HG03521 (cell line): ENCODE results near the gene ALDH3B1.

Experiments
- ATAC-seq: cut with Tn5 transposase; IDR thresholded peaks from one replicate; pipeline ENCODE4 v1.9.1; 2021; ENCODE audit warnings: mild to moderate bottlenecking, moderate library complexity; ENCODE audit not compliant: unreplicated experiment

ALDH3B1 gene

GRCh38 chr11:68061508-68061907 lies 51.4 kb downstream of the ALDH3B1 start:
- no peak for ATAC-seq

GRCh38 chr11:68064926-68065325 lies 54.8 kb downstream of the ALDH3B1 start:
- ATAC-seq, result no peak

DNA sequence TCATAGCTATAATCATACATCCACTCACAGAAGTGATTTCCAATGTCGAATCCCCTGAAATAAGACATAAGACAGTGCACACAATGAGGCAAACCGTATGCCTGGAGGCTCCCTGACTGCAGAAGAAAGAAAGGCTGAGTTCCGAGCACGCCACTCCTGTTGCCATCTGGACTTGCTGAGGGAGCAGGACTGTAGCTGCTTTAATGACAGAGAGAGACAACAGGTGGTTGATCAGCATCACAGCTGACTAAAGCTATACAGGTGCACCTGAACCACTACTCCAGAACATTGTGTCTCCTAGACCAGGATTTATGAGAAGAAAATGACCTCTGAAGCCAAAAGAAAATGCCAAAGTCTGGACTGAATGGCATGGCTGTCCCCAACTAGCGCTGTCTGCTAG lies 55.7 kb downstream of the ALDH3B1 start:
- ATAC-seq, result no peak

- ATAC-seq, result no peak
Observed at GRCh38 chr11:68066742-68067141, 56.6 kb downstream of the ALDH3B1 start.

- no peak for ATAC-seq
Observed at GRCh38 chr11:68067991-68068390, 57.9 kb downstream of the ALDH3B1 start.

DNA sequence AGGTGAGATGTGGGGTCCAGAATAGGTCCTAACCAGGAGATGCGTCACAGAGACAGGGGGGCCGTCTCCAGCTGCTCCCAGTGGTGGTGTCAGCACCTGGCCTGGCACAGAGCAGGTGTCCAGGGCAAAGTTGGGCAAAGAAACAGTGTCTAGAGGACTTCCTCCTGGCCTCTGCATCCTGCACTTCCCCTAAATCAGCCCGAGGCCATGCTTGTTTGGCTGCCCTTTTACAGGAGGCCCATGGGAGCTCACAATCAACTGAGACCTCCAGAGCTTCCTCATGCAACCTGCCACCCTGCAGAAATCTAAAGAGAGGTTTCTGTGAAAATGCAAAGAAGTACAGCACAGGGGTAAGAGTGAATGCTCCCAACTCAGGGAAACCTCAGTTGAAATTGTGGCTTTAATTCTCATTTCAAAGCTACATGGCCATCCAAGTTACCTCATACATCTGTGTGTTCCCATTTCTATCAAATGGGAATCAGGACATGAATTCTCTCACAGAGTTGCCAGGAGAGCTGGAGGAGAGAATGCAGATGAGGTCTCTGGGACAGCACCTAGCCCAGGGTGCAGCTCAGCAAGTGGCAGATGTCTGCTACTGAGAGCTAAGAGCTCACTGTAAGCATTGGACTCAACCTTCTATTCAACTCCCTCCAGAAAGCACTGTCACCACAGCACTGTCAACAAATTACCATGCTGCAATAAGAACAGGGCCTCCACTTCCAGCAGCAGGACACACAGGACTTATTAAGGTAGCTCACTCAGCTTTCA lies 61.3 kb downstream of the ALDH3B1 start:
- no peak for ATAC-seq

GRCh38 chr11:68074584-68075352 lies 64.6 kb downstream of the ALDH3B1 start:
- no peak for ATAC-seq

DNA sequence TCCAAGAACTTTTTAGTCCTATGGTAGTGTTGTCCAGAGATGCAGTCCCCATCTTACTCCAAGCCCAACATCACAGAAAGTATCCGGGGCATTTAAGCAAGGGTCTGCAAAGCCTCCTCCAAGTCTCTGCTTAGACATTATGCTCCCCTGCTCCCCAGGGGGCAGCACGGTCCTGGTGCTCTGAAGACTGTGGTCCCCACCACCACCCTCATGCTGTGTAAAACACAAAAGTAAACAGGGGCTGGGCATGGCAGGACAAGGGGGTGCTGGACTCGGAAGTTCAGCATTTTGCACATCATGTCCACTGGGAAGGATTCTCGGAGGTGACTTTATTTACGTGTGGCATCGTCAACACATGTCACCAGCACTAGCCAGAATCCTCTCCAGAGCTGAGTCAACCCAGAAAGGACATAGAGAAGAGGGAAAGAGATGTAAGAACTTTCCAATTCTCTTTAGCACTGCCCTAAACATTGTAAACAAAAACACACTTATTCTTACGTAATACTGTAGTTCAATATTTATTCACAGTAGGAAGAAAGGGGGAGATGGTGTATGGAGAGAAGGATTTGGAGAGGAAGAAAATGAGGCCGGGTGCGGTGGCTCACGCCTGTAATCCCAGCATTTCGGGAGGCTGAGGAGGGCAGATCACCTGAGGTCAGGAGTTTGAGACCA lies 66.4 kb downstream of the ALDH3B1 start:
- no peak for ATAC-seq

GRCh38 chr11:68077617-68078582 lies 67.8 kb downstream of the ALDH3B1 start:
- peak; percentile 50 for ATAC-seq
